ENCODE data around the gene VSIR.

VSIR gene

DNA sequence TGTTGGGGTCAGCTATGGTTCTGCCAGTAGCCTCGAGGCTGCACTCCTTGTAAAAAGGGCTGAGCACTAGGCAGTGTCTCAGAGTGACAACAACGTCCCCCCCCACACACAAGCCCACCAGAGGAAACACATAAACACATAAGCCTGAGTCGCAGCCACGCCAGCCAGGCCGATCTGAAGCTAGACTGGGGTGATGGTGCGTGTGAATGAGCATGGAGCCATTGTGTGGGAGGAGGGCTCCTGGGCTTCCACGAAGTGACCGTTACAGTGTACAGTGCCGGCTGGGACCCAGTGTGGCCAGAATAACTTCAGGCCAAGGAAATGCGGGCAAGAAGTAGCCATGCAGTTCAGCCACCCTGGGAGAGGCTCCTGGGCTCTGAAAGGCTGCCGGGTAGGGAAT lies 50.0 kb downstream of the VSIR start:
- Histone ChIP-seq H3K9me3 (ENCODE audit: insufficient read depth, low read length) (no peaks in the 10 kb centered on the region), H3K4me1 (ENCODE audit: low read length) (peaks cover 26% of the 10 kb centered on the region), H3K4me2 (ENCODE audit: low read length) (no peak overlapping the region), H2AFZ (ENCODE audit: low read depth, low read length) (no peak overlapping the region), H3K27me3 (ENCODE audit: low read depth, low read length) (0 out of 2 replicates have a peak, but pooled peaks cover 5% of the 10 kb centered on the region), H3K36me3 (replicated peaks; ENCODE audit: low read depth, low read length) (no peaks in the 10 kb centered on the region), H3K27ac (ENCODE audit: low read length) (no peak overlapping the region), H4K20me1 (ENCODE audit: insufficient read depth, low read length) (no peaks in the 10 kb centered on the region), H3K9ac (ENCODE audit: low read length) (no peak overlapping the region), H3K4me3 (ENCODE audit: low read length) (no peak overlapping the region), H3K79me2 (ENCODE audit: low read length) (no peaks in the 10 kb centered on the region)
- TF ChIP-seq, protein P1, sequence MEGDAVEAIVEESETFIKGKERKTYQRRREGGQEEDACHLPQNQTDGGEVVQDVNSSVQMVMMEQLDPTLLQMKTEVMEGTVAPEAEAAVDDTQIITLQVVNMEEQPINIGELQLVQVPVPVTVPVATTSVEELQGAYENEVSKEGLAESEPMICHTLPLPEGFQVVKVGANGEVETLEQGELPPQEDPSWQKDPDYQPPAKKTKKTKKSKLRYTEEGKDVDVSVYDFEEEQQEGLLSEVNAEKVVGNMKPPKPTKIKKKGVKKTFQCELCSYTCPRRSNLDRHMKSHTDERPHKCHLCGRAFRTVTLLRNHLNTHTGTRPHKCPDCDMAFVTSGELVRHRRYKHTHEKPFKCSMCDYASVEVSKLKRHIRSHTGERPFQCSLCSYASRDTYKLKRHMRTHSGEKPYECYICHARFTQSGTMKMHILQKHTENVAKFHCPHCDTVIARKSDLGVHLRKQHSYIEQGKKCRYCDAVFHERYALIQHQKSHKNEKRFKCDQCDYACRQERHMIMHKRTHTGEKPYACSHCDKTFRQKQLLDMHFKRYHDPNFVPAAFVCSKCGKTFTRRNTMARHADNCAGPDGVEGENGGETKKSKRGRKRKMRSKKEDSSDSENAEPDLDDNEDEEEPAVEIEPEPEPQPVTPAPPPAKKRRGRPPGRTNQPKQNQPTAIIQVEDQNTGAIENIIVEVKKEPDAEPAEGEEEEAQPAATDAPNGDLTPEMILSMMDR (IDR thresholded peaks at IDR 0.05; ENCODE audit: low read depth, low read length): no peak
- no peak for TF ChIP-seq EZH2phosphoT487 (IDR thresholded peaks at IDR 0.05; ENCODE audit: low read depth)

DNA sequence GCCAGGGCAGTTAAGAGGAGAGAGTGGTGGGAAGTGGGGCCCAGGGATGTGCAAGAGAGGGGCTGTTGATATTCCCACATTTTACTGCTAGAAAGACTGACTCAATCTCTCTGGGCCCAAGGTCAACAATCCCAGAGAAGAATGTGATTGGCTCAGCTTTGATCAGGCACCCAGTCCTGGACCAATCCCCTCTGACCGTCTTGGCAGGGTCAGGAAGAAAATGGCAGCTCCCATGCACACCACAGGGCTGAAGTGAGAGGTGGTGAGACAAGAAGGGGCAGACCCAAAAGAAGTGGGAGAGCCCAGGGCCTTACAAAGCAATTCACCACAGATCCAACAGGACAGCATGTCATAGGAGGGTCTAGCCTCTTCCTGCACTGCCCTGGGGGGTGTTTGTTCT lies 50.5 kb downstream of the VSIR start:
- no peak overlapping the region for H3K4me2 ChIP-seq (ENCODE audit: low read length)
- no peaks in the 10 kb centered on the region for H3K36me3 ChIP-seq (replicated peaks; ENCODE audit: low read depth, low read length)
- no peak overlapping the region for H3K4me3 ChIP-seq (ENCODE audit: low read length)
- TF ChIP-seq, protein P1 (IDR thresholded peaks at IDR 0.05; ENCODE audit: low read depth, low read length): no peak
- TF ChIP-seq EZH2phosphoT487 (IDR thresholded peaks at IDR 0.05; ENCODE audit: low read depth): no peak
- H3K9ac ChIP-seq (ENCODE audit: low read length): no peak overlapping the region
- peaks cover 22% of the 10 kb centered on the region for H3K4me1 ChIP-seq (ENCODE audit: low read length)
- no peaks in the 10 kb centered on the region for H3K79me2 ChIP-seq (ENCODE audit: low read length)
- 0 out of 2 replicates have a peak, but pooled peaks cover 5% of the 10 kb centered on the region for H3K27me3 ChIP-seq (ENCODE audit: low read depth, low read length)
- H2AFZ ChIP-seq (ENCODE audit: low read depth, low read length): no peak overlapping the region
- H4K20me1 ChIP-seq (ENCODE audit: insufficient read depth, low read length): no peaks in the 10 kb centered on the region
- H3K27ac ChIP-seq (ENCODE audit: low read length): no peak overlapping the region
- H3K9me3 ChIP-seq (ENCODE audit: insufficient read depth, low read length): no peaks in the 10 kb centered on the region

DNA sequence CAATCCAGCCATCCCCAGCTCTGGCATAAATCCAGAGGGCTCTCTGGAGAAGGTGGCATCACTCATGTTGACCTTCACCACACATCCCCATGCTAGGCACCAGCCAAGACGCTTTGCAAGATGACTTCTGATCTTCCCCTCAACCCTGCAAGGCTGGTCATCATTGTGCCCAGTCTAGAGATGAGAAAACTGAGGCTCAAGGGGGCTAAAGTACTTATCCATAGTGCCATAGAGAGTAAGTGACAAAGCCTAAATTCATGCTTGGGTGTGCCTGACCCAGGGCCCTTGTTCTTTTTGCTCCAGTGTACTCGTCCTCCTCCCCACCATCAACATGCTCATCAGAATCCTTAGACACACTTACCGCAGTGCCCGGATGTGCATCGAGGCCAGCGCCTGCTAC lies 52.0 kb downstream of the VSIR start:
- Histone ChIP-seq H3K4me2 (ENCODE audit: low read length) (no peak overlapping the region), H3K79me2 (ENCODE audit: low read length) (no peaks in the 10 kb centered on the region), H3K9me3 (ENCODE audit: insufficient read depth, low read length) (no peaks in the 10 kb centered on the region), H4K20me1 (ENCODE audit: insufficient read depth, low read length) (no peaks in the 10 kb centered on the region), H3K27ac (ENCODE audit: low read length) (no peak overlapping the region), H3K9ac (ENCODE audit: low read length) (no peak overlapping the region), H2AFZ (ENCODE audit: low read depth, low read length) (no peak overlapping the region), H3K4me1 (ENCODE audit: low read length) (peaks cover 6% of the 10 kb centered on the region), H3K27me3 (ENCODE audit: low read depth, low read length) (0 out of 2 replicates have a peak, but pooled peaks cover 5% of the 10 kb centered on the region), H3K36me3 (replicated peaks; ENCODE audit: low read depth, low read length) (no peaks in the 10 kb centered on the region), H3K4me3 (ENCODE audit: low read length) (no peak overlapping the region)
- TF ChIP-seq, protein P1 (IDR thresholded peaks at IDR 0.05; ENCODE audit: low read depth, low read length): no peak
- TF ChIP-seq EZH2phosphoT487 (IDR thresholded peaks at IDR 0.05; ENCODE audit: low read depth): no peak

DNA sequence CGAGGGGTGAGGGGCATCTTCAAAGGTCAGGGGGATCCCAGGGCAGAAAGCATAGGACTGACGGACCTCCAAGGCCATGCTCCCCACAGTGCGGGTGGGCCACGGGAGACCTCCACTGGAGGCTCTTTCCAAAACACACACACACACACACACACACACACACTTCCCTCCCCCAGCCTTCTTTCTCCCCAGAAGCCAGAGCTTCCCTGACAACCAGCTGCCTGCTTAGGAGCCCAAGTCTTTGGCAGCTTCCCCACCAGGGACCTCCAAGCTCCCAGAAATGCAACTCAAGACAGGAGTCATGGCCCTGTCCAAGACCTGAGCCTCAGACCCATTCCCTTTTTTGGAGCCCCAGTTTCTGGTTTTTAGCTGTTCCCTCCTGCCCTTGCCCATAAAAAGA lies 53.0 kb downstream of the VSIR start:
- H4K20me1 ChIP-seq (ENCODE audit: insufficient read depth, low read length): no peaks in the 10 kb centered on the region
- H3K36me3 ChIP-seq (replicated peaks; ENCODE audit: low read depth, low read length): no peaks in the 10 kb centered on the region
- no peak overlapping the region for H3K4me2 ChIP-seq (ENCODE audit: low read length)
- H3K9ac ChIP-seq (ENCODE audit: low read length): no peak overlapping the region
- no peak overlapping the region for H3K27ac ChIP-seq (ENCODE audit: low read length)
- H3K9me3 ChIP-seq (ENCODE audit: insufficient read depth, low read length): no peaks in the 10 kb centered on the region
- TF ChIP-seq, protein P1 (IDR thresholded peaks at IDR 0.05; ENCODE audit: low read depth, low read length): no peak
- TF ChIP-seq EZH2phosphoT487 (IDR thresholded peaks at IDR 0.05; ENCODE audit: low read depth): no peak
- H3K4me1 ChIP-seq (ENCODE audit: low read length): no peaks in the 10 kb centered on the region
- no peaks in the 10 kb centered on the region for H3K79me2 ChIP-seq (ENCODE audit: low read length)
- H3K4me3 ChIP-seq (ENCODE audit: low read length): no peak overlapping the region
- H2AFZ ChIP-seq (ENCODE audit: low read depth, low read length): no peak overlapping the region
- H3K27me3 ChIP-seq (ENCODE audit: low read depth, low read length): 0 out of 2 replicates have a peak, but pooled peaks cover 5% of the 10 kb centered on the region
